H7 (cell line): ENCODE results near the gene E2F4. TPM values are rescaled to one million over a fixed set of nuclear protein-coding genes. Genes with fewer than 3 reads are reported as not detected.

ENCODE experiments used
- DNase-seq: peaks from one replicate; pipeline ENCODE4 v3.0.0; 2012
- H3K27me3 ChIP-seq: 2 replicates; pipeline ENCODE4 v1.6.0; 2011; ENCODE audit warnings: mild to moderate bottlenecking, low read length; ENCODE audit not compliant: control insufficient read depth, insufficient read depth
- H3K36me3 ChIP-seq: replicated peaks from 2 replicates; pipeline ENCODE4 v1.5.1; 2011; ENCODE audit warnings: low read length; ENCODE audit not compliant: control insufficient read depth, insufficient read depth
- H3K4me3 ChIP-seq: 2 replicates; pipeline ENCODE4 v1.5.1; 2011; ENCODE audit warnings: low read depth, mild to moderate bottlenecking, control low read depth, low read length, moderate library complexity; ENCODE audit not compliant: insufficient read depth
- total RNA-seq: library from RNA; depleted of rRNA; stranded (reverse); fragments of >200 nt; shearing (Covaris generic); gene quantifications from 2 replicates; pipeline ENCODE4 v1.2.3, GENCODE V29; 2014

The E2F4 gene
- total RNA-seq, 1 experiment from 2014 or later = 117 TPM

- peak; percentile 81 for DNase-seq
- H3K4me3 ChIP-seq = peak overlapping the region; percentile 33
- no peaks in the 10 kb centered on the region for H3K36me3 ChIP-seq
- peaks cover 93% of the 10 kb centered on the region for H3K27me3 ChIP-seq
These were observed 26.6 kb upstream of the E2F4 start for GRCh38 chr16:67165121-67166078.

GRCh38 chr16:67166110-67166547, 25.8 kb upstream of the E2F4 start:
- Histone ChIP-seq H3K27me3 (peaks cover 91% of the 10 kb centered on the region), H3K36me3 (no peaks in the 10 kb centered on the region), H3K4me3 (no peak overlapping the region)
- peak; percentile 63 for DNase-seq

GRCh38 chr16:67166598-67167168, 25.3 kb upstream of the E2F4 start:
- DNase-seq = no peak
- H3K27me3 ChIP-seq = peaks cover 91% of the 10 kb centered on the region
- no peak overlapping the region for H3K4me3 ChIP-seq
- no peaks in the 10 kb centered on the region for H3K36me3 ChIP-seq

GRCh38 chr16:67167588-67167987, 24.4 kb upstream of the E2F4 start:
- DNase-seq = no peak
- Histone ChIP-seq H3K4me3 (no peak overlapping the region), H3K27me3 (peaks cover 90% of the 10 kb centered on the region), H3K36me3 (no peaks in the 10 kb centered on the region)

GRCh38 chr16:67169011-67169451, 22.9 kb upstream of the E2F4 start:
- no peak for DNase-seq
- H3K4me3 ChIP-seq = peak overlapping the region; percentile 44; the same call in 1 of the 2 replicates
- H3K27me3 ChIP-seq = peaks cover 89% of the 10 kb centered on the region
- H3K36me3 ChIP-seq = no peaks in the 10 kb centered on the region

GRCh38 chr16:67169642-67170167, 22.2 kb upstream of the E2F4 start:
- H3K4me3 ChIP-seq = peak overlapping the region; percentile 44
- peaks cover 89% of the 10 kb centered on the region for H3K27me3 ChIP-seq
- no peaks in the 10 kb centered on the region for H3K36me3 ChIP-seq
- DNase-seq = peak; percentile 92

- peak within 1 kb of the TSS; percentile 44 for H3K4me3 ChIP-seq
- H3K36me3 ChIP-seq = no peaks in the 10 kb centered on the region
- H3K27me3 ChIP-seq = peaks cover 89% of the 10 kb centered on the region
- peak; percentile 96 for DNase-seq
These were observed 21.6 kb upstream of the E2F4 start, which contains the start of gene NOL3 for GRCh38 chr16:67170168-67170948. NOL3 (plus strand) TSS chr16:67170538.

- DNase-seq = no peak
- H3K27me3 ChIP-seq = peaks cover 87% of the 10 kb centered on the region
- H3K36me3 ChIP-seq = no peaks in the 10 kb centered on the region
- peak overlapping the region; percentile 44 for H3K4me3 ChIP-seq
These were observed 20.9 kb upstream of the E2F4 start for GRCh38 chr16:67170949-67171649.

GRCh38 chr16:67173323-67173722, 18.6 kb upstream of the E2F4 start:
- DNase-seq = no peak
- H3K4me3 ChIP-seq = peak overlapping the region; percentile 44
- no peaks in the 10 kb centered on the region for H3K36me3 ChIP-seq
- peaks cover 83% of the 10 kb centered on the region for H3K27me3 ChIP-seq

GRCh38 chr16:67173808-67174705, 17.9 kb upstream of the E2F4 start:
- H3K4me3 ChIP-seq = peak overlapping the region; percentile 44
- DNase-seq = peak; percentile 92
- no peaks in the 10 kb centered on the region for H3K36me3 ChIP-seq
- peaks cover 77% of the 10 kb centered on the region for H3K27me3 ChIP-seq

GRCh38 chr16:67174706-67175231, 17.2 kb upstream of the E2F4 start:
- DNase-seq = peak; percentile 68
- H3K27me3 ChIP-seq = peaks cover 71% of the 10 kb centered on the region
- H3K36me3 ChIP-seq = no peaks in the 10 kb centered on the region
- peak overlapping the region; percentile 44 for H3K4me3 ChIP-seq

- H3K4me3 ChIP-seq = no peak overlapping the region
- peaks cover 60% of the 10 kb centered on the region for H3K27me3 ChIP-seq
- no peak for DNase-seq
- H3K36me3 ChIP-seq = no peaks in the 10 kb centered on the region
These were observed 15.3 kb upstream of the E2F4 start for GRCh38 chr16:67176662-67177061.
